H1 (cell line): ENCODE data around the gene TAF7L. TPM values are rescaled to one million over a fixed set of nuclear protein-coding genes. Genes with fewer than 3 reads are reported as not detected.

Experiments
- CTCF ChIA-PET: fragments of 300-600 bp; sonication (Branson Sonifier 250); formaldehyde crosslinking; loops from one replicate; lab custom pipeline; 2021; ENCODE audit not compliant: partially characterized antibody; lab: Charles Lee
- POLR2A ChIA-PET: fragments of 300-600 bp; sonication (Branson Sonifier 250); formaldehyde crosslinking; loops from one replicate; lab custom pipeline; 2021; ENCODE audit warnings: inconsistent platforms; ENCODE audit not compliant: partially characterized antibody; lab: Charles Lee
- DNase-seq, 2 experiments: peaks; one replicate each; pipeline versions ENCODE4 v3.0.0 to v3.0.0-alpha.2; 2010 to 2022; ENCODE audit warnings: low spot score in 2 of 2, low read depth in 1 of 2, mixed read lengths in 1 of 2
- FAIRE-seq: peaks from 2 replicates; lab custom pipeline; 2011; peaks lifted over from hg19 to GRCh38; lab: Jason Lieb, UNC
- H2AFZ ChIP-seq: 2 replicates; pipeline ENCODE4 v1.8.1; 2012; ENCODE audit warnings: low read length, inconsistent platforms
- H2AK5ac ChIP-seq: 2 replicates; pipeline ENCODE4 v1.6.1; 2013; ENCODE audit warnings: low read depth, low read length
- H2BK120ac ChIP-seq: replicated peaks from 2 replicates; pipeline ENCODE3; 2013; ENCODE audit warnings: low read depth, low read length, inconsistent platforms
- H2BK12ac ChIP-seq: 2 replicates; pipeline ENCODE4 v1.6.1; 2013; ENCODE audit warnings: low read depth, low read length
- H2BK15ac ChIP-seq: 2 replicates; pipeline ENCODE4 v1.6.1; 2013; ENCODE audit warnings: low read length
- H2BK20ac ChIP-seq: 2 replicates; pipeline ENCODE4 v1.6.1; 2013; ENCODE audit warnings: low read length
- H2BK5ac ChIP-seq: 2 replicates; pipeline ENCODE4 v1.6.1; 2013; ENCODE audit warnings: low read depth, low read length
- H3K14ac ChIP-seq: 2 replicates; pipeline ENCODE4 v1.6.1; 2013; ENCODE audit warnings: inconsistent platforms; ENCODE audit not compliant: insufficient read length
- H3K18ac ChIP-seq: 2 replicates; pipeline ENCODE4 v1.6.1; 2013; ENCODE audit warnings: low read length; ENCODE audit errors: extremely low read depth
- H3K23ac ChIP-seq: 2 replicates; pipeline ENCODE4 v1.6.1; 2013; ENCODE audit warnings: inconsistent platforms; ENCODE audit not compliant: insufficient read length
- H3K23me2 ChIP-seq: 2 replicates; pipeline ENCODE4 v1.6.1; 2013; ENCODE audit warnings: low read depth, low read length
- H3K27ac ChIP-seq: 2 replicates; pipeline ENCODE4 v1.6.1; 2011; ENCODE audit warnings: low read depth, low read length, inconsistent platforms
- H3K27me3 ChIP-seq, 4 experiments: replicated peaks in 1 of 4; 1 replicate in 1 of 4; 2 replicates in 3 of 4; pipeline versions ENCODE4 v1.6.1 to v1.8.1; 2011 to 2013; ENCODE audit warnings: low read length in 3 of 4, mild to moderate bottlenecking in 3 of 4, inconsistent platforms in 2 of 4, mixed read lengths in 2 of 4, moderate library complexity in 1 of 4; ENCODE audit not compliant: control insufficient read depth in 3 of 4, insufficient read depth in 3 of 4; ENCODE audit errors: extremely low read depth in 1 of 4
- H3K36me3 ChIP-seq, 4 experiments: 2 replicates each; pipeline versions ENCODE4 v1.6.1 to v1.8.1; 2011 to 2013; ENCODE audit warnings: mild to moderate bottlenecking in 4 of 4, low read length in 3 of 4, moderate library complexity in 2 of 4, control low read depth in 1 of 4, inconsistent platforms in 1 of 4; ENCODE audit not compliant: insufficient read depth in 4 of 4, control insufficient read depth in 2 of 4
- H3K4ac ChIP-seq: replicated peaks from 2 replicates; pipeline ENCODE3; 2013; ENCODE audit warnings: low read length, low read depth, mixed read lengths, inconsistent platforms; ENCODE audit not compliant: insufficient read length
- H3K4me1 ChIP-seq, 4 experiments: replicated peaks in 1 of 4; 1 replicate in 1 of 4; 2 replicates in 3 of 4; pipeline versions ENCODE4 v1.6.1 to v1.8.1; 2011 to 2013; ENCODE audit warnings: low read length in 3 of 4, inconsistent platforms in 2 of 4, mixed read lengths in 1 of 4; ENCODE audit not compliant: insufficient read depth in 4 of 4, control insufficient read depth in 3 of 4
- H3K4me2 ChIP-seq, 2 experiments: 2 replicates each; pipeline versions ENCODE4 v1.6.1 to v1.8.1; 2011 to 2013; ENCODE audit warnings: low read depth in 2 of 2, low read length in 2 of 2, control low read depth in 1 of 2, inconsistent platforms in 1 of 2, mild to moderate bottlenecking in 1 of 2; ENCODE audit not compliant: insufficient read depth in 1 of 2
- H3K4me3 ChIP-seq, 4 experiments: fragments of 200-600, 300-600 bp in 1 of 4; sonication (generic), shearing (Covaris generic), sonication (Bioruptor Twin) in 1 of 4; 2 replicates each; pipeline versions ENCODE4 v1.5.1 to v1.8.1; 2011 to 2016; ENCODE audit warnings: low read length in 4 of 4, low read depth in 3 of 4, control low read depth in 2 of 4, inconsistent platforms in 2 of 4, mild to moderate bottlenecking in 2 of 4, mixed read lengths in 1 of 4, moderate library complexity in 1 of 4; ENCODE audit not compliant: insufficient read depth in 2 of 4; ENCODE audit errors: extremely low read depth in 1 of 4
- H3K56ac ChIP-seq: replicated peaks from 2 replicates; pipeline ENCODE3; 2013; ENCODE audit warnings: low read depth, mild to moderate bottlenecking, mixed read lengths, low read length, inconsistent platforms; ENCODE audit not compliant: insufficient read length
- H3K79me1 ChIP-seq: 2 replicates; pipeline ENCODE4 v1.6.1; 2013; ENCODE audit warnings: low read depth, low read length, control low read depth
- H3K79me2 ChIP-seq, 2 experiments: 2 replicates each; pipeline versions ENCODE4 v1.6.1 to v1.8.1; 2012 to 2013; ENCODE audit warnings: low read length in 2 of 2, mild to moderate bottlenecking in 2 of 2, inconsistent platforms in 1 of 2; ENCODE audit not compliant: insufficient read depth in 2 of 2, control insufficient read depth in 1 of 2
- H3K9ac ChIP-seq, 4 experiments: replicated peaks in 1 of 4; 1 replicate in 1 of 4; 2 replicates in 3 of 4; pipeline versions ENCODE4 v1.6.1 to v1.8.1; 2011 to 2013; ENCODE audit warnings: low read depth in 3 of 4, low read length in 3 of 4, control low read depth in 2 of 4, mild to moderate bottlenecking in 2 of 4, moderate library complexity in 2 of 4, inconsistent platforms in 1 of 4; ENCODE audit errors: extremely low read depth in 1 of 4
- H3K9me3 ChIP-seq, 2 experiments: 2 replicates each; pipeline versions ENCODE4 v1.6.1 to v1.8.1; 2012 to 2013; ENCODE audit warnings: mild to moderate bottlenecking in 2 of 2, moderate library complexity in 2 of 2, control low read depth in 1 of 2, inconsistent platforms in 1 of 2, low read depth in 1 of 2, low read length in 1 of 2, mixed read lengths in 1 of 2; ENCODE audit not compliant: insufficient read depth in 2 of 2
- H4K20me1 ChIP-seq, 2 experiments: replicated peaks in 1 of 2; 2 replicates each; pipeline versions ENCODE3 to v1.8.1; 2011 to 2013; ENCODE audit warnings: inconsistent platforms in 2 of 2, low read length in 2 of 2, mild to moderate bottlenecking in 1 of 2; ENCODE audit not compliant: insufficient read depth in 2 of 2, control insufficient read depth in 1 of 2
- H4K5ac ChIP-seq: 2 replicates; pipeline ENCODE4 v1.6.1; 2013; ENCODE audit warnings: low read length, low read depth, mixed read lengths, inconsistent platforms; ENCODE audit not compliant: insufficient read length
- H4K8ac ChIP-seq: 2 replicates; pipeline ENCODE4 v1.8.0; 2013; ENCODE audit warnings: mild to moderate bottlenecking, moderate library complexity, low read length, inconsistent platforms; ENCODE audit not compliant: insufficient read depth; ENCODE audit errors: extremely low read depth
- H4K91ac ChIP-seq: replicated peaks from 2 replicates; pipeline ENCODE3; 2013; ENCODE audit warnings: low read length, mixed read lengths, inconsistent platforms; ENCODE audit not compliant: insufficient read length
- MAFK ChIP-seq: IDR thresholded peaks from 2 replicates; pipeline ENCODE4 v1.6.1; 2012; ENCODE audit warnings: low read depth, mild to moderate bottlenecking, improper control_type of control experiment, low read length
- WGBS, 2 experiments: shearing (Covaris generic) in 1 of 2; methylation state at CpG; one replicate each; pipeline versions ENCODE4 v1.1.6 to v1.1.7; 2013 to 2015; ENCODE audit warnings: low lambda C conversion rate in 2 of 2, mixed read lengths in 2 of 2, inconsistent platforms in 1 of 2, low coverage in 1 of 2, missing lambda C conversion rate in 1 of 2; ENCODE audit not compliant: insufficient replicate concordance in 2 of 2, insufficient coverage in 1 of 2, insufficient read length in 1 of 2; ENCODE audit errors: extremely low coverage in 1 of 2, missing lambda C conversion rate in 1 of 2; 5-methylcytosine and 5-hydroxymethylcytosine counted together
- polyA plus RNA-seq, 7 experiments: library from polyadenylated mRNA; depleted of rRNA in 3 of 7; stranded (reverse) in 5 of 7; unstranded in 2 of 7; fragments of >200 nt in 5 of 7; fragments of 200-250 nt in 2 of 7; gene quantifications; 1 replicate in 5 of 7; 2 replicates in 1 of 7; 4 replicates in 1 of 7; pipeline versions ENCODE4 v1.2.1 to v1.2.3, GENCODE V29; 2011 to 2013; ENCODE audit warnings: missing spikeins in 2 of 7, mixed read lengths in 2 of 7
- total RNA-seq: library from RNA; stranded (reverse); fragmentation: NEBNext Ultra II Directional; extraction: Animal tissue kit (Norgen Biotek cat#: 25700); gene quantifications from 2 replicates; pipeline ENCODE4 v1.2.1, GENCODE V29; 2021
- TF ChIP-seq, protein P1 (sequence below): IDR thresholded peaks from 2 replicates; pipeline ENCODE4 v1.6.1; 2012; ENCODE audit warnings: inconsistent platforms

The TAF7L gene
- total and polyA plus RNA-seq, 2 of the 8 experiments (the other 6 are each of a cell fraction or from before 2014, with no cell fraction given) = not detected

- FAIRE-seq (no peak), DNase-seq (no peak)
- Histone ChIP-seq H3K14ac (no peak overlapping the region), H2BK20ac (no peak overlapping the region), H3K18ac (no peak overlapping the region), H3K4me3 (no peak overlapping the region), H2AFZ (no peak overlapping the region), H3K56ac (no peak overlapping the region), H3K9ac (no peak overlapping the region), H4K8ac (no peak overlapping the region), H3K9me3 (no peaks in the 10 kb centered on the region), H4K5ac (no peak overlapping the region), H2BK15ac (no peak overlapping the region), H3K23ac (no peak overlapping the region), H2BK12ac (no peak overlapping the region), H3K4ac (no peak overlapping the region), H3K23me2 (no peaks in the 10 kb centered on the region), H3K4me1 (no peaks in the 10 kb centered on the region), H3K36me3 (no peaks in the 10 kb centered on the region), H2AK5ac (no peak overlapping the region), H4K20me1 (no peaks in the 10 kb centered on the region), H3K79me1 (no peaks in the 10 kb centered on the region), H3K79me2 (no peaks in the 10 kb centered on the region), H3K27ac (no peak overlapping the region), H3K4me2 (no peak overlapping the region)
- ChIA-PET CTCF (no interaction called here), POLR2A (no interaction called here)
- WGBS, 2 experiments = 100% methylated on average over 3 of the region's 5 CpGs; no CpG with 5 or more reads in 1 of the 2 experiments
- TF ChIP-seq MAFK = no peak
- TF ChIP-seq, protein P1, sequence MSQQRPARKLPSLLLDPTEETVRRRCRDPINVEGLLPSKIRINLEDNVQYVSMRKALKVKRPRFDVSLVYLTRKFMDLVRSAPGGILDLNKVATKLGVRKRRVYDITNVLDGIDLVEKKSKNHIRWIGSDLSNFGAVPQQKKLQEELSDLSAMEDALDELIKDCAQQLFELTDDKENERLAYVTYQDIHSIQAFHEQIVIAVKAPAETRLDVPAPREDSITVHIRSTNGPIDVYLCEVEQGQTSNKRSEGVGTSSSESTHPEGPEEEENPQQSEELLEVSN = no peak
- TF ChIP-seq, all 59 proteins: peak for 0
- Histone ChIP-seq H4K91ac (no peak overlapping the region), H3K27me3 (no peaks in the 10 kb centered on the region), H2BK120ac (no peak overlapping the region), H2BK5ac (no peak overlapping the region)
Measured at GRCh38 chrX:101232316-101232715, 58.8 kb downstream of the TAF7L start.
